ENCODE results near the gene ADAM15.
A peak's percentile ranks its signal among the peaks of the same experiment; 100 is the strongest.

ADAM15 gene

DNA sequence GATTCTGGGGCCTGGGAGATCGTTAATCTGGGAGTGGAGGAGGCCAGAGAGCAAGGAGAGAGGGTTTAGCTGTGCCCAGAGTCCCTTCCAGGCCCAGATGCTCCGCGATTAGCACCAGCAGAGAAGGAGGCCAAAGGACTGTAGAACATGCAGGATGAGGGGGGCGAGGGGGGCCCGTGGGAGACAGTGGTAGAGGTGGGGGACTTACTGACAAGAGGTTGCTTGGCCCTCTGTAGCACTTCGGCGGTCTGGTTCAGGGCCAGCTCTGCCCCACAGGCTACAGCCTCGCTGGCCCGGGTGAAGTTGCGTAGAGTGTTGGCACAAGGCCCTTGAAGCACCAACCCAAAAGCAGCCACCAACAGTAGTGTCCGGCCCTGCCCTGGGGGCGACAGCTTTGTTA is 18.2 kb upstream of the ADAM15 start:
- no peak for DNase-seq (ENCODE audit: low spot score)

DNA sequence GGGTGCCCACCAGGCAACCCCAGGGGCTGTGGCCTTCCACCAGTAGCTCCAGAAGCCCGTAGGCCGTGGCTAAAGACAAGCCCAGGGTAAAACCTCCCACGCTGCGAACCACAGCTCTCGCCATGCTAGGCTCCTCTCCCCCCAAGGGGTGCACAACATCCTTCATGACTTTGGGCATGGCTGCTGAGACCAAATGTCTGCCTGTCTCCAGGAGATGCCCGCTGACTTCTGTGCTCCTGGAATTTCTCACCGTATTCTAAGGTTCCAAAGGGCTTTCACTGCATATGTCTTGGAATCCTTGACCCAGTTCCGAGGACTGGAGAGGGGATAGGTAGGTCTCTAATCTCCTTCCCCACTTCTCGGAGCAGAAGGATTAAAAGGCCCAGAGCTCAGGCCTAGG is 17.6 kb upstream of the ADAM15 start, which contains the start of the genes DCST1 and DCST2:
DCST1 (plus strand) TSS at position 301 of the 400 bp plus-strand sequence. CDS start 213 bp downstream, outside the sequence.
DCST2 (minus strand) TSS at position 258 of the 400 bp plus-strand sequence; CDS start at position 178, 80 bp downstream.
- no peak for DNase-seq (ENCODE audit: low spot score)

DNA sequence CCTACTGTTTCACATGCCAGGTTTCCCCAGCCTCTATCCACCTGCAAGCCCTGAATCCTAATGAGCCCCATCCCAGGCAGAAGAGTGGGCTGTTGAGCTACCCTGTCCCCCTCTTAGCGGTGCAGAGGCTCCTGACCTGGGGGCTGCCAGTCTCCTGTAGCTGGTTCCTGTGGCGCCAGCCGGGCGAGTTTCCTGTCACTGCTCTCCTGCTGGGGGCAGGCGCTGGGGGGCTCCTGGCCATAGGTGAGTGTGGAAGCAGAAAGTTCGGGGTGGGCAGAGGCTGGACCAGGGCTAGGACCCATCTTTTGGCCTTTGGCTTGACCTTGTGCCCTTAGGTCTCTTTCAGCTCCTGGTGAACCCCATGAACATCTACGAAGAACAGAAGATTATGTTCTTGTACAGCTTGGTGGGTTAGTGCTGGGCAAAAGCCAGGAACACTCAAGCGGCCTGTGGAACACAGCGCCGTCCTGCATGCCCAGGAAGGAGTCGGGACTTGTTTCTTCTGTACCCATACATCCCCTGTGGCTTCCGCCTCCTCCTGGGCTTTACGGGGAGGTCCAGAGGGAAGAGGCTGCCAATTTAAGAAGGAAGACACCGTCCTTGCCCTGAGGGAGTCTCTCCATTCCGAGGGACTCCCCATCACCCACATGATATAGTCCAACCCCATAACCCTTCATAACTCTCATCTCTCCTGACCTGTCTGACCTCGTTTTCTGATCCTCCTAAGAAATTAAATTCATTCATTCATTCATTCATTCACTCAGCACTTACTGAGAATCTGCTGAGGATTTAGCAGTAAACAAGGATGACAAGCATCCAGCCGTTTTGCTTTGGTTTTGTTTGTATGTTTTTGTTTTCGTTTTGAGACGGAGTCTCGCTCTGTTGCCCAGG is 16.6 kb upstream of the ADAM15 start:
- no peak for DNase-seq (ENCODE audit: low spot score)

DNA sequence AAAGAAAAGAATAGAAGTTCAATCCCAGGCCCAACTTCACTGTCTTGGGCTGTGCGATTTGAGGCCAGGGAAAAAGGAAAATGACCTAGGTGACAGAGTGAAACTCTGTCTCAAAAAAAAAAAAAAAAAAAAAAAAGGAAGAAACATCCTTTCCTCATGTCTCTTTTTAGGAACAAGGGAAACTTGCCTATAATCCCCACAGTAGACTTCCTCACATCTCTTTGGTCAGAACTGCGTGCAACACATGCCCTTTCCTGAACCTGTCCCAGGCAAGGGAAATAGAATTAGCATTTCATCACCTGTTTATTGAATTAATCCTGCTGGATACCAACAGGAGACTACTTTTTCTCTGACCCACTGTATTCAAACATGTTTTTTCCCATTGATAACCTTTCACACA is 15.2 kb upstream of the ADAM15 start:
- no peak for DNase-seq (ENCODE audit: low spot score)

DNA sequence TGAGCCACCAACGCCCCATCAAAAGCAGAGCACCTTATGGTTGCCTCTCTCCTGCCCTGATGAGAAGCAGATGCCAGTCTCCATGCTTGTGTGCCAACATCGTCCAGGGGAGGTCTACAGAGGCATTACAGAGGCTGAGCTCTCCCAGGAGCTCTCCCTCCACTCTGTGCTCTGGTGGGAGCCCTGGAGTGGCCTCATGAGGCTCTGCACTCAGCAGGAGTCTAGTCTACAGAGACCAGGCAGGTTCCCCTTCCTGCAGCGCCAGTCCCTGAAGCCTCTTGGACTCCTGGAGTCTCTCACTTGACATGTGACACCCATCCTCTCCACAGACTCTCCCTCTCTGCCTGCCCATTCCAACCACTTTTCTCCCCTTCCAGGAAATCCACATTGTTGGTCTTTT is 14.1 kb upstream of the ADAM15 start:
- DNase-seq (ENCODE audit: low spot score), result no peak

DNA sequence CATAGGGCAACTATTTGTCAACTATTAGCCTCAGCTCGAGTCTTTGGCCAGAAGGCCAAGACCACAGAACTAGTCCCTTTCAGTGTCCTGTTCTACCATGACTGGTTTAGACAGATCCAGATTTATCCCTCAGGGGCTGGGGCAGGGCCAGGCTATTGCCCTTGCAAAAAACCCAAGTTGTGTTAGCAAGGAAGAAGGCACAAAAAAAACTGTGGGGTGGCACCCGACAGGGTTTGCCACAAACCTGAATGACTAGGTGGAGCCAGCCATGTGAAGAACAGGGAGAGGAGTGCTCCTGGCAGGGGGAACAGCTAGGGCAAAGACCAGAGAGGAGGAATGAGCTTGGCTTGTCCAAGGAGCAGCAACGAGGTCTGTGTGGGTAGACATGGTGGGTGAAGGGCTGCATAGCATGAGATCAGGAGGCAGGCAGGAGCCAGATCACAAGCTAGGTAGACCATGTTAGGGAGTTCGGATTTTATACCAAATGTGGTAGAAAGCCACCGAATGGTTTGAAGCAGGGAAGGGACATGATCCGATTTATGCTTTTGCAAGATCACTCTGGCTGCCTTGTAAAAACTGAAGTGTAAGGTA is 13.2 kb upstream of the ADAM15 start:
- DNase-seq (ENCODE audit: low spot score), result no peak

DNA sequence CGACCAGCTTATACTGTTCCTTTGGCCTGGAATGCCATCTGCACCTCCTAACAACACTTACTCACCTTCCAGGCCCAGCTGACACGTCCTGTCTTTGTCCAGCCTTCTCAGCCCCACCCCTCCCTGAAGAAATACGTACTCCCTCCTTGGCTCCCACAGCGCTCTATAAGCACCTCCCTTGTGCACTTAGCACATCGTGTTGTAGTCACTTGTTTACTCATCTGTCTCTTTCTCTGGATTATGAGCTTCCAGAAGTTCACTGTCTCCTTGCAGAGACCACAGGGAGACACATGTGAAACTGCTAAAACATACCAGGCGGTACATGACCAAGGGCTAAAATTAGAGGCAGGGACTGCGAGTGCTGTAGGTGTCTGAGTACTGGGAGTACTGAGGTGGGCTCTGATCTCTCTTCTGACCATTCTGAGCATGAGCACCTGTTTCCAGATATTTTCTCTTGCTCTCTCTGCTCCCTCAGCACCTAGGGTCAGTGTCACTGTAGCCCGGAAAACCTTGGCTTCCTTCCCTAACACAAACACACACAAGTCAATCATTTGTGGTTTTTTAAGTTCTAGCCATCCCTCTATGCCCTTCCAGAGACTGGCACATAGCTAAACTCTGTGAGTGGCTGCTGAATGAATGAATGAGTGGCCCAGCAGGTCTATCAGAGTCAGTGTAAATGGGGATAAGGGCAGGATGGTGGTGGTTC is 12.4 kb upstream of the ADAM15 start:
- DNase-seq (ENCODE audit: low spot score), result no peak

DNA sequence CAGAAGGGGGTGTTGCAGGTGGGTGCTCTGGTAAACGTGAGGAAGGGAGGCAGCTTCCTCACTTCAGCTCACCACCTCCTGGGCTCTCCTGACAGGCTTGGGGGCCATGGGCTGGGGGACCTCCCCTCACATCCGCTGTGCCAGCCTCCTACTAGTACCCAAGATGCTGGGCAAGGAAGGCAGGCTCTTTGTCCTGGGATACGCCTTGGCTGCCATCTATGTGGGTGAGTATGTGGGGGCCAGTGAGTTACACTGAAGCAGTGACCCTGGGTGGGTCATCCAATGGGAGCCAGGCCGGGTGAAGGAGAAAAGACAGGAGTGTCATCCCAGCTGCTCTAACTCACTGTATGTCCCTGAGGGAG is 11.8 kb upstream of the ADAM15 start:
- no peak for DNase-seq (ENCODE audit: low spot score)

DNA sequence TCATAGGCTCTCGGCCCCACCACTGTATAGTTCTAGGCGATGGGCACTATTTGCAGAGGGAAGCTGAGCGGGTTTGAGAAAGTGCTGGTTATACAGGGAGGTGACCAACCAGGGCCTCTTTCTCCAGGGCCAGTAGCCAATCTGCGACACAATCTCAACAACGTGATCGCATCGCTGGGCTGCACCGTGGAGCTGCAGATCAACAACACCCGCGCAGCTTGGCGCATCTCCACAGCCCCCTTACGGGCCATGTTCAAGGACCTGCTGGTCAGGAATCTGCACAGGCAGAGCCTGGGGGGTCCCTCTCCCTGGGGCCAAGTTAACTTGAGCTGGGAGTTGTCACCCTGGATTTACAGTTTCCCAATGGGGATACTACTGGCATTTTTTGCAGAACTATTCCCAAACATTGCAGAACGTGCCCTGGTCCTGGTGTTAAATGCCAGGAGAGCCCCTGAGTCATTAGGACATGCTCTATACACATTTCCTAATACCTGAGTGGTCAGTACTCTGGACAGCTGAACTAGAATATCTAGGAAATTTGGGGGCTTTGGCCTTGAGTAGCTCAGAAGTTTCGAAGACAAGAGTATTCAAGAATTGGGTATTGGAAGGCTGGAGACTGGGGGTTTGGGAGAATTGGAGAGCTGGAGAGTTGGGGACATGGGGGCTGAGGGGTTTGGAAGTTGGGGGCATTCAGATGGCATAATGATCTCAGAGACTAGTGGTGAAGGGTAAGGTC is 10.6 kb upstream of the ADAM15 start:
- DNase-seq (ENCODE audit: low spot score), result no peak

DNA sequence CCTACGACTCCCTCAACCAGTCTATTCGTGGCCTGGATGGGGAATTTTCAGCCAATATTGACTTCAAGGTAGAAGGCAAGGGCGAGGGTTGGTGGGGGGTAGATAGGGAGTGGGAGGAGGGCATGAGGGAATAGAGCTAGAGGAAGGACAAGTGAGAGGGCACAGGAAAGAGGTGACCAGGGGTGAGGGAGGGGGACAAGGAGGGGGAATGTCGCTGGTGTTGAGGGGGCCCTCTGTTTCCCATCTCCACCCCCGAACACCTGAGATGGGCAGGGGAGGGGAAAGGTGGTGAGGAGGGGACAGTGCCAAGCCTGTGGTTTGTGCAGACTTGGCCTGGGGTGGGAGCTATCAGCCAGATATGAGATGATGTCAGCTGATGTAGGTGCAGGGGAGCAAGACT is 8.3 kb upstream of the ADAM15 start:
- DNase-seq (ENCODE audit: low spot score), result no peak

DNA sequence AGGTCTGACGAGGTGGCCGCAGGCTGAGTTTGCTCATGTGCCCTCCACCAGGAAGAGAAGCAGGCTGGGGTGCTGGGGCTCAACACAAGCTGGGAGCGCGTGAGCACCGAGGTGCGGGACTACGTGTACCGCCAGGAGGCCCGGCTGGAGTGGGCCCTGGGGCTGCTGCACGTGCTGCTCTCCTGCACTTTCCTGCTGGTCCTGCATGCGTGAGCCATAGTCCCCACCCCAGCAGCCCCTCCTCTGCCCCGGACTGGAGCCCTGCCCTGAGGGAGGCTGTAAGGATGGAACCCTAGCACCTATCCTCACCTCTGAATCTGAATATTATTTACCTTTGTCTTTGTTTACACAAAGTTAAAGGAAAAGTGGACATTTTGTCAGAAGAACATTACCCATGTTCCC is 7.8 kb upstream of the ADAM15 start:
- DNase-seq (ENCODE audit: low spot score), result no peak

DNA sequence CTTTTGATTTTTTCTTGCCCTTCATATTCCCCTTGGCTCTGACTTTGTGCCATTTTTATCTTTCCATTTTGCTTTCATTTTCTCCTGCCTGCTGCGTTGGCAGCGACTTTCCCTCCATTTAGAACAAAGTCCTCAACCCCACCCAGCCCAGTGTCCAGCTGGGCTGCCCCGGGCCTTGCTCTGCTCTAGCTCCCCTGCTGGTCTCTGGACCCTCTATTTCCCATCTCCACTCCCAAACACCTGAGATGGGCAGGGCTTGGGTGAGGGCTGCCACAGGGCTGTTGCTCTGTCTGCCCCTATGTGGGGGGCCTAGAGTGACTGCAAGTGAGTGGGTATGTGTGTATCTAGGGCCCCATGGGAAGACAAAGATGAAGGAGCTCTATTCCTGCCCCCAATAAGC is 7.3 kb upstream of the ADAM15 start:
- DNase-seq (ENCODE audit: low spot score), result no peak

DNA sequence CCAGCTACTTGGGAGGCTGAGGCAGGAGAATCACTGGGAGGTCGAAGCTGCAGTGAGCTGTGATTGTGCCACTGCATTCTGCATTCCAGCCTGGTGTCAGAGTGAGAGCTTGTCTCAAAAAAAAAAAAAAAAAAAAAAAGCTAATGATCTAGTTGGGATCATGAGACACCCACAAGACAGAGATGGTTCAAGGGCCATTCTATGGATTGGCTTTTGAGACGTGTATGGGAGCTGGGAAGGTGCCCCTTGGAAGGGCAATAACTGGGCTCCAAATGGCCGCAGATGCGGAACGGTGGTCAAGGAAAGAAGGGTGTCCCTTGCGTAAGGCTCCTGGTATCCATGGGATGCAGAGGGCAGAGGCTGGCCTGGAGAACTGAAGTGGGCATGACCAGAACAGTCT is 6.8 kb upstream of the ADAM15 start:
- no peak for DNase-seq (ENCODE audit: low spot score)

DNA sequence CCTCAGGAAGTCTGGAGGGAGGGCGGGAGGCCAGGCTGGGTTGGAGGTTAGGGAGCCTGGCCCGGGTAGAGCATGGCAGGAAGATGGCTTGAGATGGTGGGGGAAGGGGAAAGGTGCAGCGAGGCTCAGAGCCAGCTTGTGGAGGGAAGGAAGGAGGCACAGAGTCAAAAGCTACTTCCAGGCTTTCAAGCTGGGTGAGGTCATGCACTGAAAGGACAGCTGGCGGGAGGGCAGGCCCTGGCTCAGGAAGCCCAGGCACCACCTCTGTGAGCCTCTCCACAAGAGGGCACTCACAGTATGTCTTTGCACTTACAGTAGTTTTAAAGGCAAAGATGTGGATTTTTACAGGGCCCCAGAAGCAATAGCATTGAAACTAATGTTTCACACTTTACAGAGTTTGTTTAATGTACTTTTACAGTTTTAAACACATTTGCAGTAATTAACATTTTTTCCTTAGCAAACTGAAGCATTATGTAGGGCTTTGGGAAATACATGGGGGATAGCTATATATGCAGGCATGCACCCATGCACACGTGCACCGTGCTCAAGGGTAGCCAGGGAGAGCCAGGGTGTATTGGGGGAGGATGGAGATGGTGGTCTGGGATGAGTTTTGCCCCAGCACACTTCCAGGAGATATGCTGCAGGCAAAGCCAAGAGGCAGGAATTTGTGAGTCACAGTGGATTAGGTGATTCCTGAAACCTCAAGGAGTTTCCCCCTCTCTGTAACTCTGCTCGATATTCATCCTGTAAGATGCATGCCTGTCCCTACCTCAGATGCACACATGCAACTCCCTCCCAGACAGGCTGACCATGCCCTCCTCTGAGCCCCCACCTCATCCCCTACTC is 6.1 kb upstream of the ADAM15 start:
- DNase-seq (ENCODE audit: low spot score), result peak; percentile 89

DNA sequence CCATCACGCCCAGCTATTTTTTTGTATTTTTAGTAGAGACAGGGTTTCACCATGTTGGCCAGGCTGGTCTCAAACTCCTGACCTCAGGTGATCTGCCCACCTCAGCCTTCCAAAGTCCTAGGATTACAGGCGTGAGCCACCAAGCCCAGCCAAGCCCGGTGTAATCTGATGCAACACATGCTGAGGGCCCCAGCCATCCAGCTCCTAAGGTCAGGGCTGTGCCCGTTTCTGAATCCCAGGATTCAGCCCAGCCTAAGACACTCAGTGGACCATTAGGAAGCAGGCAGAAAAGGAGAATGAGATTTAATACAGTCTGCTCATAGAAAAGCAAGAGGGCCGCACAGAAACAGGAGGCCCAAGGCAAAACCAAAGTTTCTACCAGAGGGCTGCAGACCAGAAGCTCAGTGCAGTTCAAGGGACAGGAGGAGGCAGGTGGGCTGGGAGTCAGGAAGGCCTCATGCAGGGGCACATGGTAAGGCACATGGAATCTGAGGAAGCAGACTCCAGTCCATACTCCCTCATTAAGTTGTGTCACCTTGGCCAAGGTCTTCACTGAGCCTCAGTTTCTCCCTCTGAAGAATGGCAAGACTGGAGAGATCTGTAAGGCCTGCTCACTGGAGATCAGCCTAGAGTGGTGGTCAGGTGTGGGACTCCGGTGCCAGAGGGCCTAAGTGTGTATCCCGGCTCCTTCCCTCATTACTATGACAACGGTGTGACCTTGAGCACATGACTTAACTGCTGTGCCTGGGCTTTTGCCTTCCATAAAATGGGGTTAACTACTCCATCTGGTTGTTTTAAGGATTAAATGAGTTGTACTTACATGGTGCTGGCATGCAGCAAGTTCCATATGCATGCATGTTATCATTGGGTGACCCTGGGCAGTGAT is 2.4 kb upstream of the ADAM15 start:
- no peak for DNase-seq (ENCODE audit: low spot score)

DNA sequence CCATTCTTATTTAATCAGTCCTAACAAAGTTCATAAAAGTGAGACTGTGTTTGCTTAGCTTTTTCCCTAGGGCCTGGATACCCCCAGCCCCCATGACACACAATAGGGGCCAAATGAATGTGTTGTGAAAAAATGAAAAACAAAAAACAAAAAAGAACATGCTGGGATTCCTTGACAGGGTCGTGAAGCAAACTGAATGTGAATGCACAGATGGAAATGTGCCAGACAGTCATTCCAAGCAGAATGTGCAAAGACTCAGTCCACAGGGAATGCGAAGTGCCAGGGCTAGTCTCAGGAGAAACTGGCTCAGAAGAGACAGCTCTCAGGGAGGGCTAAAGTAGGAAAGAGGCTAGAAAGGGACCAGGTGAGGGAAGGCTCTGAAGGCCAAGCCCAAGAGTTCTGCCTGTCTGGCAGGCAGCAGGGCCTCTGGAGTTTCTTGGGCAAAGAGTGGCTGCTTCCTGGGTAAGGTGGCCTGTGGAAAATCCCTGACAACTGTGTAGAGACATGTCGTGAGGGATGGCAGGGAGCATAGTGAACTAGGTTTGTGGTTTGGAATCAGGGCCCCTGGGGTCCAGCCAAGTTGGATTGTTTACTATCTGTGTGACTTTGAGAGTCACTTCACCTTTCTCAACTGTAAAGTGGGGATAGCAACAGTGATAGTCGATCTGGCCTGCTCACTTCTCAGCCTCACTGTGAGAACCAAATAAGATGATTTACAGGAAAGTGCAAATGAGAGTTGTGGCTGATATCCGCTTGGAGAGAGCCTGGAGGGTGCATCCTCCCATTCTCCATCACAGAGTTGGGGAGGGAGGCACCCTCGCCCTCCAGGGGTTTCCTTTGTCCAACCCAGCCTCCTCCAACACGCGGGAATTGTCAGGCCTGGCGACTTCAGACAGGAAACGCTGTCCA is 1.2 kb upstream of the ADAM15 start:
- no peak for DNase-seq (ENCODE audit: low spot score)

DNA sequence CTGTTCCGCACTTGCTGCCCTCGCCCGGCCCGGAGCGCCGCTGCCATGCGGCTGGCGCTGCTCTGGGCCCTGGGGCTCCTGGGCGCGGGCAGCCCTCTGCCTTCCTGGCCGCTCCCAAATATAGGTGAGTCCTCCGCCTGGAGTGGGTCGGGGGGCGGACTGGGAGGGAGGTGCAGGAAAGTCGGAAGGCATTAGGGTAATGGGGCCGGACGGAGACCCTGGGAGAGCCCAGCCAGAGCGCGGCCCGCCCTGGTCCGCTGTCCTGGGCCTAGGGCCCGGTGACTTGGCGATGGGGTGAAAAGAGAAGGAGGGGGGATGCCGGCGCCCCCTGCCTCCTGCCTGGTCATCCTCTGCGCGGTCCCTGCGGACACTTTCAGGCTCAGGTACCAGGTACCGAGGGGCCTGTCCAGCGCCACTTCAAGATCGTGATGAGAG is 243 bp downstream of the ADAM15 start:
- DNase-seq (ENCODE audit: low spot score), result no peak

DNA sequence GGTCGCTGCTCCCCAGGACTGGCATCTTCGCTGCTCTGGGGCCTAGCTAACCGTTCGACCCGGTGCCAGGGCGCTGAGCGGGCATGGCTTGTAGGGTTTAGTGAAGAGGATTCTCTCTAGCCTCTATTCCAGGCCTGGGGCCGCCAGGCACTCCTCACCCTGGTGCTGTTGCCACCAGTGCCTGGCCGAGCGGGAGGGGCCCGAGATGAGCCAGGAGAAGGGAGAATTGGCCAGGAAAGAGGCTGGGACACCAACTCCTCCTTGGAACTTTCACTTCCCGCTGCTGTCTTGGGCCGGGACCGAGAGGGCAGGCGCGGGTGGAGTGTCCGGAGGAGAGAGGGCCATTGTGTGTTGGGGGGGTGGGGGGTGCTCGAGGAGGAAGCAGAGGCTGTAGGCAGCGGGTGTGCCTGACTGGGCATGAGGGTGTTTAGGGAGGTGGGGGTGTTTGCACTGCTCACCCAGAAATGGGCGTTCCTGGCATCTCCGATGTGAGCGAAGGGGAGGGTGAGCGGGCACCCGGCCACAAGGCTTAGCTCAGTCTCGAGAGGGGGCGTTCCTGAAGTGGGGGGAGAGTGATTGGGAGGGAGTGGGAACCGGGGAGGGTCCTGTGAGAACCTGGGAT is 772 bp downstream of the ADAM15 start:
- no peak for DNase-seq (ENCODE audit: low spot score)

Measured in globus pallidus (tissue), 1 donor.